Activated T-helper 1 cell treated with anti-CD3 and anti-CD28 coated beads, Interleukin-12 subunit alpha, Interleukin-12 subunit beta, Interleukin-2, Interleukin-4 antibody, amounts not matched to agents 30 ng/mL and 10 ng/mL and 1 ng/mL, durations not matched to agents 14 hours and 24 hours and 36 hours (primary cell): ENCODE data around the gene ST6GALNAC3. TPM values are rescaled to one million over a fixed set of nuclear protein-coding genes. Genes with fewer than 3 reads are reported as not detected.

Source experiments
- DNase-seq: peaks from one replicate; pipeline ENCODE4 v3.0.0; 2021; ENCODE audit warnings: low spot score
- H3K27ac Mint-ChIP-seq: one replicate; pipeline ENCODE4 v1.8.0; 2021; ENCODE audit warnings: mild to moderate bottlenecking, mixed read lengths
- H3K27me3 Mint-ChIP-seq: one replicate; pipeline ENCODE4 v1.8.0; 2022; ENCODE audit warnings: mild to moderate bottlenecking, moderate library complexity, mixed read lengths; ENCODE audit not compliant: insufficient read depth
- H3K36me3 Mint-ChIP-seq: one replicate; pipeline ENCODE4 v1.8.0; 2021; ENCODE audit warnings: low read depth, mixed read lengths
- H3K4me1 Mint-ChIP-seq: one replicate; pipeline ENCODE4 v1.8.0; 2021; ENCODE audit warnings: low read depth, mixed read lengths
- H3K4me3 Mint-ChIP-seq: one replicate; pipeline ENCODE4 v1.8.0; 2021; ENCODE audit warnings: mild to moderate bottlenecking, moderate library complexity, mixed read lengths
- H3K9me3 Mint-ChIP-seq: one replicate; pipeline ENCODE4 v1.8.0; 2021; ENCODE audit warnings: mixed read lengths
- intact Hi-C: fragments of 100-400 bp; cut with micrococcal nuclease; formaldehyde crosslinking; loops from one replicate; pipeline ENCODE4 v1.15.1; 2024
- total RNA-seq: library from RNA; stranded (reverse); gene quantifications from 2 replicates; pipeline ENCODE4 v1.2.3, GENCODE V29; 2022

ST6GALNAC3 gene
- total RNA-seq, 1 donor from 2014 or later, result not detected

DNA sequence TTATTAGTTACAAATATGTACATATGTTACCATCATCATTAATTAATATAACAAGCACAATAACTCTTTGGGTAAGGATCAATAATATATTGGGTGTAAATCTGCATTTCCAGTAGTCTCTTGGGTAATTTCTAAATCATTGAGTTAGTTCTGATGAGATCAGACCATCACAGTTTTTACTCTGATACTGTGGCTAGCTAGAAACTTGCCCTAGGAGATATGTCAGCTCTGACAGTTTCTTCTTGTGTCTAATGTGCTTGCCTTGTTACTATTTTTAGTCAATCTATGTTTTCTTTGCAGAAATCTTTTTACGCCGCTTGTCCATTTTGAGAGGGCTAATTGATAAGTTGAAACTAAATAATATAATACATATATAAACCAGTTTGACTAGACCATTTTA lies 507.2 kb downstream of the ST6GALNAC3 start:
- intact Hi-C loops, result no loop called here
- Mint-ChIP-seq H3K27me3 (peaks cover 4% of the 10 kb centered on the region), H3K27ac (no peak overlapping the region), H3K4me3 (no peak overlapping the region), H3K9me3 (no peaks in the 10 kb centered on the region), H3K4me1 (no peaks in the 10 kb centered on the region), H3K36me3 (no peaks in the 10 kb centered on the region)
- no peak for DNase-seq

DNA sequence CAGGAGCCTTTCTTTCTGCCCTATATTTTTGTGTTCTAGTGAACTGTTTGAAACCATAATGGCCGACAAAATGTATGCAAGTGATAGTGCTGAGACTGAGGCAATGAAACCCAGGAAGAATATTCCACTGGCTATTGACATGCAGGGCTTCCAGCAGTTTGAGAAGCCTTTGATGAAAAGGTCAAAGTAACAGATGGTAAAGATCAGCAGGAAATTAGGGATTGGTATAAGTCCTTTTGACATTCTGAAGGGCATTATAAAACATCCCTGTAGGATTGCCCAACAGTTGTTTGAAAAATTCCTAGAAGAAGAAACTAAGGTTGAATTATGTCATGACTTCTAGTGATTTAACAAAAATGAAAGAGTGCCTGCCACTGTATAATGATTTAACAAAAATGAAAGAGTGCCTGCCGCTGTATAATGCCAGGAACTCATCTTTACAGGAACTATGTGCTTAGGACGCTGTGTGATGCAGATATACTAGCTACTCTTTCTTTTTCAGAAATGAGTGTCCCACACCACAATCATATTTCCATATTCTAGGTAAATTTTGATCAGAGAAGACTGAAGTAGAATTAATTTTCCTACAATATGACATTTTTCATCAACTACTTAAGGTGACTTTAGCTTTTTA lies 508.8 kb downstream of the ST6GALNAC3 start:
- intact Hi-C loops, result no loop called here
- Mint-ChIP-seq H3K4me1 (no peaks in the 10 kb centered on the region), H3K36me3 (no peaks in the 10 kb centered on the region), H3K27ac (no peak overlapping the region), H3K27me3 (peaks cover 4% of the 10 kb centered on the region), H3K4me3 (no peak overlapping the region), H3K9me3 (no peaks in the 10 kb centered on the region)
- no peak for DNase-seq

DNA sequence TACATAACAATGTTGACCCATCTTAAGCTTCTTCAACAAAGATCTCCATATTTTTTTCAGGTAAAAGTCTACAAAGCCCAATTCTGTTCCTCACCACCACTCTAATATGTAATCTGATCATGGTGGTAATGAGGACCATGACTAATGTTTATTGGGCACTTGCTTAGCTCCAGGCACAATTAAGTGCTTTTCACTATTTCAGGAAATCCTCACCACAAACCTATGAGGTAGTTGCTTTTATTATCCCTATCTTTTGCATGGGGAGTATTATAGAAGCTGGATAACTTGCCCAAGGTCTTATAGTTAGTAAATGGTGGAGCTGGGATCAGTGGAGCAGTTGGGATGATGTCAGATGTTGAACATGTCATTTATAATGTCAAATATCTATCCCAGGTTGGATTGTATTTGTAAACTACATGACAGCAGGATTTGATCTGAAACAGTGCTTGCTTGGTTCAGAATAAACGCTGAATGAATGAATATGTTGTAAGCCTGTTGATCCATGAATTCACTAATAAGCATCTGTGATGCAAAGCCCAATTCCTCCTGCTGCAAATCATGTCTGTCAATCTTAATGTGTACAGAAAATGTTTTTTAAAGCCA lies 509.4 kb downstream of the ST6GALNAC3 start:
- no peaks in the 10 kb centered on the region for H3K36me3 Mint-ChIP-seq
- no peaks in the 10 kb centered on the region for H3K9me3 Mint-ChIP-seq
- H3K4me3 Mint-ChIP-seq, result no peak overlapping the region
- DNase-seq, result no peak
- H3K27ac Mint-ChIP-seq, result no peak overlapping the region
- intact Hi-C loops, result no loop called here
- H3K4me1 Mint-ChIP-seq, result no peaks in the 10 kb centered on the region
- H3K27me3 Mint-ChIP-seq, result peaks cover 4% of the 10 kb centered on the region

DNA sequence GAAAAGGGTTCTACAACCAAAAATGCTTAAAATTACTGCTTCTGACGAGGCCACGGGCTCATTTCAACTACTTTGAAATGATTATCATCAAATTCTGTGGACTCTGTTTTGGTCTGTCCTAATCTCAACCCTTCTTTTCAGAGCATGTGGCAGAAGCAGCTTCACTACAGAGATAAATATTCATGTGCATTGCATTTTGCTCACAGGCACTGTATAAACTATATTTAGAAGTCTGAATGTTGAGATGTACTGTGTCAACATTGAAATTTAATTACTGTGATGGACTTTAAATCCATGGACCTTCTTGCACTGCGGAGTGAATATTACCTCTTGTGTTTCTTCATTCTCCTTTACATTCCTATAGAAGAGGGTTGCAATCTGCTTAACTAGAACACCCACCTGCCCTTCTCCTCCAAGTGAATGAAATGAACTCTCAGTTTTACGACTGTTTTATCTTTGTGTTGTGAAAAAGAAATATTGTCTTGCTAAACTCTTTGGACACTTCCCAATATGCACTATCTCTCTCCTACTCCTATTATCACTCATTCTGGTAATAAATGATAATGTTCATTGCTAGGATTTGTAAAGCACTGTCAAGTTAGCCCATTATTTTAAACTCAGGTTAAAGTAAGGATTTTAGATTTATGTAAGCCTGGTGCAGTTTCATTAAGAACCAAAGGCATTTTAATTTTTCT lies 511.6 kb downstream of the ST6GALNAC3 start:
- no peaks in the 10 kb centered on the region for H3K4me1 Mint-ChIP-seq
- H3K36me3 Mint-ChIP-seq, result no peaks in the 10 kb centered on the region
- H3K9me3 Mint-ChIP-seq, result no peaks in the 10 kb centered on the region
- no peak overlapping the region for H3K27ac Mint-ChIP-seq
- intact Hi-C loops, result no loop called here
- no peak for DNase-seq
- H3K27me3 Mint-ChIP-seq, result no peaks in the 10 kb centered on the region
- no peak overlapping the region for H3K4me3 Mint-ChIP-seq

DNA sequence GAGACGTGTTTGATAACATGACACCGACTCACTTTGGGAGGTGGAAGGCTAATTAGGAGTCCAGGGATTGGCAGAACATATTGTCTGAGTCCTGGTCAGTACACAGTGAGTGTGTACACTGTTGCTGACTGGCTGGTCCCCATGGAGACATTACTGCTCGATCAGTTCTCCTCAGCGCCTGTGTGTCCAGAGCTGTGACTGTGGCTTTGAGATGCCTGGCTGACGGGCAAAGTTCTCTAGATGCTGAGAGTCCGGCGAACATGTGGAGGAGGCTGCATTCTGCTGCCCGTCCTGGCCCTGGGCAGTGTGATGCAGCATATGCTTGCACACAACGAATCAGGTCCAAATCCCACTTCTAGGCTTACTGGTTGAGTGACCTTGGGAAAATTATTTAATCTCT lies 512.7 kb downstream of the ST6GALNAC3 start:
- no peak for DNase-seq
- no peak overlapping the region for H3K27ac Mint-ChIP-seq
- H3K4me1 Mint-ChIP-seq, result no peaks in the 10 kb centered on the region
- H3K36me3 Mint-ChIP-seq, result no peaks in the 10 kb centered on the region
- H3K4me3 Mint-ChIP-seq, result no peak overlapping the region
- no peaks in the 10 kb centered on the region for H3K9me3 Mint-ChIP-seq
- intact Hi-C loops, result no loop called here
- no peaks in the 10 kb centered on the region for H3K27me3 Mint-ChIP-seq

DNA sequence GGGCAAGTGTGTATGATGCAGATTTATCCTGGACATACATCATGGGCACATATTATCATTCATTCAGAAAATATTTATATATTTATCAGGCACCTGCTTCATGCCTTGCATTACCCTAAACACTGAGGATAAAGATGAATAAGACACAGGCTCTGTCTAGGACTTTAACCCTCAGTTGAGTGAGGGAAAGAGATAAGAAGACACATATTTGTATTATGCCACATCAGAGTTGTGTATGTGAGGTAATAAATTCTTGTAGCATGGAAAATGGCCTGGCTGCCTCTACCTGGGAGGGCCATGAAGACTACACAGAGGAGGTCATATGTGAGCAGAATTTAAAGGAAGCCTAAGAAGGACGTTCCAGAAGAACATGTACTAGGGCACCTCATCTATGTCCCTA lies 516.9 kb downstream of the ST6GALNAC3 start:
- H3K9me3 Mint-ChIP-seq, result no peaks in the 10 kb centered on the region
- H3K27me3 Mint-ChIP-seq, result no peaks in the 10 kb centered on the region
- no peaks in the 10 kb centered on the region for H3K36me3 Mint-ChIP-seq
- H3K4me3 Mint-ChIP-seq, result no peak overlapping the region
- no peak for DNase-seq
- no peaks in the 10 kb centered on the region for H3K4me1 Mint-ChIP-seq
- intact Hi-C loops, result no loop called here
- no peak overlapping the region for H3K27ac Mint-ChIP-seq

DNA sequence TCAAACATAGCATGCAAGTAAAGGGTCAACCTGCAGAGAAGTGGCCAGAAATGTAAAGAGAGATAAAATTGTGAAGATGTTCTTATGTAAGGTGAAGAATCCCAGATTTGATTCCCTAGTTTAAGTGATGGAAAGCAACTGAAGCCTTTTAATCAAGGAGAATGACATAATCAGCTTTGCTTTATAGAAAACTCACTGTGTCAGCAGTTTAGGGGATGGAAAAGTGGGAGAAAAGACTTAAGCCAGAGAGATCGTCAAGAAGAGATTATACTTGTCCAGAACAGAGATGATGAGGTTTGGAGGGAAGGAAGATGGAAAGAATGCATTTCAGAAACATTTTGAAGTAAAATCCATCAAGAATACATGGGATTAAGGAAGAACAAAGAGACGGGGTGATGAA lies 517.4 kb downstream of the ST6GALNAC3 start:
- Mint-ChIP-seq H3K27me3 (no peaks in the 10 kb centered on the region), H3K27ac (no peak overlapping the region), H3K4me1 (no peaks in the 10 kb centered on the region), H3K4me3 (no peak overlapping the region), H3K36me3 (no peaks in the 10 kb centered on the region), H3K9me3 (no peaks in the 10 kb centered on the region)
- intact Hi-C loops, result no loop called here
- DNase-seq, result no peak

DNA sequence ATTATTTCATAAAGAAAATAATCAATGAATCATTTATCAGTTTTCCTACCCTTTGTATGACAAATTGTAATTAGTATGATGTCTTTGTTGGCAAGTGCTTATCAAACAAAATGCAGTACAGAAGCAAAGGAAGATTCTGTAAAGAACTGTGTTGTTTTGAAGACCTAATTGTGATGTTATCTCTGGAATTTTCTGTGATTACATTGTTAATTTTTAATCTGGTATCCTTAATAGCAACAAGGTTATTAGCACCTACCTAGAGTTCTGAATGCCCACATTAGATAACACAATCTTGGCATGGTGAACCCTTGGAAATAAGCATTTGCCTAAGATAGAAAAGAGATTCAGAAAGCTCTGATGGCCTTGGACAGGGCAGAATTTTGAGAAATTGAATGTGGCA lies 518.6 kb downstream of the ST6GALNAC3 start:
- no peak overlapping the region for H3K4me3 Mint-ChIP-seq
- H3K36me3 Mint-ChIP-seq, result no peaks in the 10 kb centered on the region
- no peaks in the 10 kb centered on the region for H3K4me1 Mint-ChIP-seq
- H3K27me3 Mint-ChIP-seq, result no peaks in the 10 kb centered on the region
- DNase-seq, result no peak
- no peaks in the 10 kb centered on the region for H3K9me3 Mint-ChIP-seq
- no peak overlapping the region for H3K27ac Mint-ChIP-seq
- intact Hi-C loops, result no loop called here

DNA sequence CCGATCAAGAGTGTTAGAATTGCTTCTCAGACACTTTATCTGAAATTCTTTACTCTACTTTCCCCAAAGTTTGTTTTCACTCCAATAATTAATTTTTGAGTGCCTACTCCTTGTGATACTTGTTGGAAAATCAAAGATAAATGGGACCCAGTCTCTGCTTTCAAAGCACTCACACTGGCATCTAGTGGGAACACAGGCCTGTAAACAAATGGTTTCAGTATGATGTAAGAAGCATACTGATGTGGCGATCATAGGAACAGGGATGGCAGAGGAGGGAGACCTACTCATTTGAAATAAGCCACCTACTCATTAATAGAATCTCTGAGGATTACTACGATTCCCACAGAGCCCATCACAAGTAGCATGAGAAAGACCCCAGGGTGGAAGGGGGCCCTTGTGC lies 519.1 kb downstream of the ST6GALNAC3 start:
- intact Hi-C loops, result no loop called here
- Mint-ChIP-seq H3K4me1 (no peaks in the 10 kb centered on the region), H3K27ac (no peak overlapping the region), H3K9me3 (no peaks in the 10 kb centered on the region), H3K36me3 (no peaks in the 10 kb centered on the region), H3K4me3 (no peak overlapping the region), H3K27me3 (peaks cover 2% of the 10 kb centered on the region)
- DNase-seq, result no peak

DNA sequence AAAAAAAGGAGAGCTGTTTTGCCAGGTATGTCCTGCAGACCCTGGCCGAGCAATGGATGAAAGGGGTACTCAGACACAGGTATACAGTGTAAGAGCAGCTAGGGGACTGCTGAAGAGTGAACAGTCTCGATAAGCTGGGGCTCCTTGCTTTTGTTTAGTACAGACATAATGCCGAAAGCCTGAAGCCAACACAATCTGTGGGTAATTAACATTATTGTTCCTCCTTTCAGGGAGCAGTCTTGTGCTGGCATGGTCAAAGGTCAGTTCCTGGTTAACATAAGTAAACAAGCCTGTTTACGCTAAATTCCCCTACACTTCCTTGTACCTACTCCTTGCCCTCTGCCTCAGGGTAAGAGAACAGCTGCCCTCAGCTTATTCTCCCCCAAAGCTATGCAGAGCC lies 520.5 kb downstream of the ST6GALNAC3 start:
- intact Hi-C loops, result no loop called here
- no peak for DNase-seq
- no peak overlapping the region for H3K27ac Mint-ChIP-seq
- no peaks in the 10 kb centered on the region for H3K9me3 Mint-ChIP-seq
- H3K27me3 Mint-ChIP-seq, result peaks cover 2% of the 10 kb centered on the region
- no peaks in the 10 kb centered on the region for H3K36me3 Mint-ChIP-seq
- no peak overlapping the region for H3K4me3 Mint-ChIP-seq
- no peaks in the 10 kb centered on the region for H3K4me1 Mint-ChIP-seq

DNA sequence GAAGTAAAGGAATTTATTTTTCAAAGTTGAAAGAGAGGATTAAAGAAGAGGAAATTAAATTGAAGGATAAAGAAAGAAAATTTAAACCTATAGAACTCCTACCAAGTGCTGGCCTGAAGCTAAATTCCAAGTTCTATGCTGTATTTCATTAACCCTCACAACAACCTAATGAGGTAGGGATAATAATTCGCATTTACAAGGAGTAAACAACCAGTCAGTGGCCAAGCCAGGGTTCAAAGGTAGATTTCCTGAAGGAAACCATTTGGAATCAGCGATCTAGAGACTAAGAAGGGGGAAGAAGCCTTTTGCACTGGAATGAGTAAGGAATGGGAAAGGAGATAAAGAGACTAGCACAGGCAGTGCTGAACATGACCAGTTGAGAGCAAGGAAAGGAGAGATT lies 526.9 kb downstream of the ST6GALNAC3 start:
- Mint-ChIP-seq H3K36me3 (no peaks in the 10 kb centered on the region), H3K4me3 (no peak overlapping the region), H3K27ac (no peak overlapping the region), H3K9me3 (no peaks in the 10 kb centered on the region), H3K4me1 (no peaks in the 10 kb centered on the region), H3K27me3 (peaks cover 2% of the 10 kb centered on the region)
- intact Hi-C loops, result no loop called here
- DNase-seq, result no peak

DNA sequence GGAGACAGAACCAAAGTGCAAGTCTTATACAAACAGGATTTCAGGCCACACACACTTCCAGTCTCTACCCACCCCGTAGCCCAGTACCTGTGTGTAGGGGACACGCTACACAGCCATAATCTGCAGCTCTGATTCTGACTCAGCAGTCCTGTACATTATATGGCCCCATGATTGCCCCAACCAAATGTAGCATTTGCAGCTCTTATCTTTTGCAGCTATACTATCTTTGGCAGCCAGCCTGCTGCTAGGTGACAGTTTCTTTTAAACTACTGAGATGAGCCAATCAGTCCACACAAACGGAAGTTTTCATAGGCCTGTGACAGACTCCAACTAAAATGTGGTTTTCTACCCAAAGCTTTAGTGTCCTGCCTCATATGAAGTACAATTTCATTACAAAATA lies 533.2 kb downstream of the ST6GALNAC3 start:
- intact Hi-C loops, result no loop called here
- no peak for DNase-seq
- no peaks in the 10 kb centered on the region for H3K36me3 Mint-ChIP-seq
- H3K27ac Mint-ChIP-seq, result no peak overlapping the region
- H3K4me3 Mint-ChIP-seq, result no peak overlapping the region
- H3K27me3 Mint-ChIP-seq, result peaks cover 4% of the 10 kb centered on the region
- no peaks in the 10 kb centered on the region for H3K4me1 Mint-ChIP-seq
- no peaks in the 10 kb centered on the region for H3K9me3 Mint-ChIP-seq

DNA sequence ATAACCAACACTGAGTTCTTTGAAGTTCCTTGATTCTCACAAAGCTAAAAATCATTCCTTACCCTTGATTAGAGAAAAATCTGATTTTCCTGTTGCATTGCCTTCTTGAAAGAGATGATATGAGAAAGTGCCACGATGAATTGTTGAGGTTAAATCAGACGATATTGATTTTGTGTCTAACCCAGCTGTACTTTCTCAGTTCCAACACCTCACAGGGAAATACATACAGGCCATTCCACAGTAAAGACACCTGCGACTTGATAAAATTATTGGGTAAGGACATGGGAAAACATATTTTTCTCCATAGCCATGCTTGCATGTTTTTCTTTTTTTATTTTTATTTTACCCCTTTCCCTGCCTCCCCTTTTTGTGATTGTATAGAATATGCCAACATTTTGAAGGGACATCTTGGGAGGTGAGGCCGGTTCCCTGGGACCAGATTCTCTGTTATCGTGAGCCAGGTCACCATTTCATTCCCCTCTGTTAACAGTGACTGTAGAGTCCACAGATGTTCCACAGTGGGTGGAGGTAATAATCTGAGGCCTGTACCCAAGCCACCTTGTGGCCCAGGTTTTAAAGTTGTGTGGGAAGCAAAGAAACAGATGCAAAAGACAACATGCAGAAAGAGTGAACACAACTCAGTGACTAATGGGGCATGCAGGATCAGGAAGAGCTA lies 537.4 kb downstream of the ST6GALNAC3 start:
- Mint-ChIP-seq H3K36me3 (no peaks in the 10 kb centered on the region), H3K27me3 (peaks cover 4% of the 10 kb centered on the region), H3K4me1 (no peaks in the 10 kb centered on the region), H3K27ac (no peak overlapping the region), H3K9me3 (no peaks in the 10 kb centered on the region), H3K4me3 (no peak overlapping the region)
- intact Hi-C loops, result loop anchor here (10.0 kb wide), 1 partner anchor 457 kb away; no protein-coding TSS in a partner anchor
- no peak for DNase-seq
